ENCODE measurements around the gene CENPM. TPM values are rescaled to one million over a fixed set of nuclear protein-coding genes. Genes with fewer than 3 reads are reported as not detected.

The CENPM gene
- polyA plus RNA-seq, 1 donor from 2014 or later = 2.1 TPM

DNA sequence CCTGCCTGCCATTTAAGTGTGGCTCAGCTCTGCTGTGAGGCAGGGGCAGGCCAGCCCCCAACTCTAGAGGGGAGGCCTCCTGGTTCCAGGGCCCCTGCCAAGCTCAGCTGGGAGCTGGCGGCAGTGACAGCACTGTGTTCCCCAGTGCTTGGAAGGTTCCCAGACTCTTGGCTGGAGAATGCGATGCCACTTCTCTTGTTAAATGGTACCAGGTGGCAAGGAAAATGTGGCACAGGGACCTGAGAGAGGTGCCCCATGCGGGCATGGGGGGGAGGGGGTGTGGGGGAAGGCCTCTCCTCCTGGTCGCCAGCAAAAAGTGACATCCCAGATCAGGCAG lies 12.0 kb downstream of the CENPM start:
- Histone ChIP-seq H3K4me2 (ENCODE audit: low read length) (no peak overlapping the region), H3K27ac (ENCODE audit: low read length) (no peak overlapping the region)

DNA sequence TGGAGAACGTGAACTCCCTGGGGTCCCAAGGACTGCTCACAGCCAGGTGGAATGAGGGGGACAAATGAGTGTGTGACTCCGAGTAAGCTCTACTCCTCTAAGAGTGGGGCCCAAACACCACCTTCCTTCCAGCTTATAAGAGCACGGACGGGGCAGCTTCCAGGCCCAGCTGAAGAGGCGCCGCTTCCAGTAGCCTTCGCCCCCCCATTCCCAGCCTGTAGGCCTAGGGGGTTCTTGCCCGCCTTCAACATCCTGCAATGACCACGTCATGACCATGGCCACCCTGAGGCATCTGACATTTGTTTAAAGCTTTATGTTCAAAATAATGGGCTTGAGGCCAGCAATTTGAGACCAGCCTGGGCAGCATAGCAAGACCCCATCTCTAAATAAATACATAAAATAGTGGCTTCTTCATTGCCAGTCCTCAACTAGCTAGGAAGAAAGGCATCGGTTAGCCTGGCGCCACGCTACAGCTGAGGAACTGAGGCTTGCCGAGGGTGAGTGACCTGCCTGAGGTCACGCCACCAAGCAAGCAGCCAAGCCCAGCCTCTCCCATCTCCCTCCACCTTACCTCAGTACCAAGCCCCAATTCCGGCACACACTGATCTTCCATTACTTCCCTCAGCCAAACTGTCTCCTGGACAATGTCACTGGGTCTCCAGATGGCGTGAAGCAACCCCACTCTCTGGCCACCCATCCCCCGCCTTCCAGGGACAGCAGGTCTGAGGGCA lies 12.5 kb downstream of the CENPM start:
- Histone ChIP-seq H3K9me2 (ENCODE audit: insufficient read depth, low read length) (no peaks in the 10 kb centered on the region), H4K20me1 (ENCODE audit: insufficient read depth) (no peaks in the 10 kb centered on the region), H3K9ac (ENCODE audit: low read length) (no peak overlapping the region), H3F3A (ENCODE audit: insufficient read depth, low read length, poor library complexity, severe bottlenecking) (no peaks in the 10 kb centered on the region), H3K79me2 (replicated peaks; ENCODE audit: insufficient read depth, low read length) (no peaks in the 10 kb centered on the region), H3K9me3 (ENCODE audit: low read length) (no peaks in the 10 kb centered on the region), H2AFZ (ENCODE audit: low read depth, low read length) (no peak overlapping the region), H3K36me3 (ENCODE audit: insufficient read depth, low read length) (no peaks in the 10 kb centered on the region), H3K4me3 (ENCODE audit: low read length) (no peak overlapping the region), H3K27me3 (ENCODE audit: insufficient read depth, low read depth, low read length) (no peaks in the 10 kb centered on the region), H3K4me2 (ENCODE audit: low read length) (no peak overlapping the region), H3K27ac (ENCODE audit: low read length) (no peak overlapping the region)
- TF ChIP-seq EP300 (conservative IDR thresholded peaks at IDR 0.05; ENCODE audit: poor library complexity, severe bottlenecking) (no peak), REST (IDR thresholded peaks at IDR 0.05; ENCODE audit: borderline replicate concordance) (no peak), SMC3 (conservative IDR thresholded peaks at IDR 0.05; ENCODE audit: poor library complexity) (no peak), POLR2AphosphoS5 (IDR thresholded peaks at IDR 0.05) (no peak), MXI1 (conservative IDR thresholded peaks at IDR 0.05; ENCODE audit: poor library complexity, severe bottlenecking) (no peak), EZH2 (IDR thresholded peaks at IDR 0.05; ENCODE audit: borderline replicate concordance, insufficient read depth, low read length, poor library complexity, severe bottlenecking) (no peak), RAD21 (conservative IDR thresholded peaks at IDR 0.05) (no peak), TAF1 (IDR thresholded peaks at IDR 0.05; ENCODE audit: low read depth) (no peak)

More for the DNA sequence above, 12.0 kb downstream of the CENPM start:
- Histone ChIP-seq H4K20me1 (ENCODE audit: insufficient read depth) (no peaks in the 10 kb centered on the region), H3F3A (ENCODE audit: insufficient read depth, low read length, poor library complexity, severe bottlenecking) (no peaks in the 10 kb centered on the region), H3K4me3 (ENCODE audit: low read length) (no peak overlapping the region), H3K9me2 (ENCODE audit: insufficient read depth, low read length) (no peaks in the 10 kb centered on the region), H3K9me3 (ENCODE audit: low read length) (no peaks in the 10 kb centered on the region), H3K27me3 (ENCODE audit: insufficient read depth, low read depth, low read length) (no peaks in the 10 kb centered on the region), H3K36me3 (ENCODE audit: insufficient read depth, low read length) (no peaks in the 10 kb centered on the region), H2AFZ (ENCODE audit: low read depth, low read length) (no peak overlapping the region), H3K79me2 (replicated peaks; ENCODE audit: insufficient read depth, low read length) (no peaks in the 10 kb centered on the region), H3K9ac (ENCODE audit: low read length) (no peak overlapping the region)
- TF ChIP-seq REST (IDR thresholded peaks at IDR 0.05; ENCODE audit: borderline replicate concordance) = no peak
- TF ChIP-seq EP300 (conservative IDR thresholded peaks at IDR 0.05; ENCODE audit: poor library complexity, severe bottlenecking) = no peak
- no peak for TF ChIP-seq TAF1 (IDR thresholded peaks at IDR 0.05; ENCODE audit: low read depth)
- no peak for TF ChIP-seq SMC3 (conservative IDR thresholded peaks at IDR 0.05; ENCODE audit: poor library complexity)
- TF ChIP-seq MXI1 (conservative IDR thresholded peaks at IDR 0.05; ENCODE audit: poor library complexity, severe bottlenecking) = no peak
- TF ChIP-seq, protein P1, sequence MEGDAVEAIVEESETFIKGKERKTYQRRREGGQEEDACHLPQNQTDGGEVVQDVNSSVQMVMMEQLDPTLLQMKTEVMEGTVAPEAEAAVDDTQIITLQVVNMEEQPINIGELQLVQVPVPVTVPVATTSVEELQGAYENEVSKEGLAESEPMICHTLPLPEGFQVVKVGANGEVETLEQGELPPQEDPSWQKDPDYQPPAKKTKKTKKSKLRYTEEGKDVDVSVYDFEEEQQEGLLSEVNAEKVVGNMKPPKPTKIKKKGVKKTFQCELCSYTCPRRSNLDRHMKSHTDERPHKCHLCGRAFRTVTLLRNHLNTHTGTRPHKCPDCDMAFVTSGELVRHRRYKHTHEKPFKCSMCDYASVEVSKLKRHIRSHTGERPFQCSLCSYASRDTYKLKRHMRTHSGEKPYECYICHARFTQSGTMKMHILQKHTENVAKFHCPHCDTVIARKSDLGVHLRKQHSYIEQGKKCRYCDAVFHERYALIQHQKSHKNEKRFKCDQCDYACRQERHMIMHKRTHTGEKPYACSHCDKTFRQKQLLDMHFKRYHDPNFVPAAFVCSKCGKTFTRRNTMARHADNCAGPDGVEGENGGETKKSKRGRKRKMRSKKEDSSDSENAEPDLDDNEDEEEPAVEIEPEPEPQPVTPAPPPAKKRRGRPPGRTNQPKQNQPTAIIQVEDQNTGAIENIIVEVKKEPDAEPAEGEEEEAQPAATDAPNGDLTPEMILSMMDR (IDR thresholded peaks at IDR 0.05; ENCODE audit: poor library complexity, severe bottlenecking) = no peak
- no peak for TF ChIP-seq EZH2 (IDR thresholded peaks at IDR 0.05; ENCODE audit: borderline replicate concordance, insufficient read depth, low read length, poor library complexity, severe bottlenecking)
- TF ChIP-seq RAD21 (conservative IDR thresholded peaks at IDR 0.05) = no peak
- no peak for TF ChIP-seq POLR2AphosphoS5 (IDR thresholded peaks at IDR 0.05)

All from neural cell (in vitro differentiated cells).